GM12872 (cell line): ENCODE measurements around the gene ATP11C.

Experiments used
- CTCF ChIP-seq: IDR thresholded peaks from 3 replicates; pipeline ENCODE4 v1.5.1; 2011; ENCODE audit warnings: low read depth, mild to moderate bottlenecking, low read length, moderate library complexity; ENCODE audit not compliant: insufficient read depth

The ATP11C gene

GRCh38 chrX:139881130-139881529, 51.7 kb downstream of the ATP11C start:
- no peak for TF ChIP-seq CTCF

GRCh38 chrX:139877710-139878414, 55.0 kb downstream of the ATP11C start:
- no peak for TF ChIP-seq CTCF

- no peak for TF ChIP-seq CTCF
These were observed 57.0 kb downstream of the ATP11C start for GRCh38 chrX:139875841-139876240.

- no peak for TF ChIP-seq CTCF
These were observed 63.1 kb downstream of the ATP11C start for GRCh38 chrX:139869796-139870195.

GRCh38 chrX:139864640-139865039, 68.2 kb downstream of the ATP11C start:
- no peak for TF ChIP-seq CTCF

GRCh38 chrX:139862208-139862607, 70.6 kb downstream of the ATP11C start:
- TF ChIP-seq CTCF = peak; percentile 13; the same call in 1 of the 3 replicates

GRCh38 chrX:139851730-139852129, 81.1 kb downstream of the ATP11C start:
- no peak for TF ChIP-seq CTCF

GRCh38 chrX:139850968-139851367, 81.9 kb downstream of the ATP11C start:
- no peak for TF ChIP-seq CTCF
